Esophagus muscularis mucosa (tissue), 4 donors: ENCODE results near the gene INTS11. TPM values are rescaled to one million over a fixed set of nuclear protein-coding genes. Genes with fewer than 3 reads are reported as not detected.

Experiments used
- DNase-seq: peaks from one replicate; pipeline ENCODE4 v3.0.0-alpha.2; 2017; ENCODE audit errors: extremely low spot score
- H3K27ac ChIP-seq, 4 donors: fragments of 200-600 bp; sonication (generic); replicated peaks in 1 of 4; 1 replicate in 3 of 4; 2 replicates in 1 of 4; pipeline ENCODE4 v1.5.1; 2016 to 2019; ENCODE audit warnings: mild to moderate bottlenecking in 1 of 4
- H3K27me3 ChIP-seq, 4 donors: fragments of 200-600 bp; sonication (generic); one replicate each; pipeline versions ENCODE4 v1.5.1 to v1.6.0; 2016 to 2019
- H3K36me3 ChIP-seq, 4 donors: fragments of 200-600 bp; sonication (generic); one replicate each; pipeline ENCODE4 v1.5.1; 2016 to 2019
- H3K4me1 ChIP-seq, 4 donors: fragments of 200-600 bp; sonication (generic); one replicate each; pipeline ENCODE4 v1.5.1; 2016 to 2019
- H3K4me3 ChIP-seq, 4 donors: fragments of 200-600 bp; sonication (generic); 1 replicate in 2 of 4; 2 replicates in 2 of 4; pipeline ENCODE4 v1.5.1; 2016 to 2019; ENCODE audit warnings: mild to moderate bottlenecking in 4 of 4, moderate library complexity in 1 of 4
- H3K9me3 ChIP-seq, 4 donors: fragments of 200-600 bp; sonication (generic); 1 replicate in 3 of 4; 2 replicates in 1 of 4; pipeline ENCODE4 v1.5.1; 2016 to 2019
- EP300 ChIP-seq: sonication (generic); formaldehyde crosslinking; IDR thresholded peaks from one replicate; pipeline ENCODE4 v1.6.1; 2017; ENCODE audit warnings: antibody characterized with exemption
- POLR2A ChIP-seq: fragments of 450-650 bp; IDR thresholded peaks from one replicate; pipeline ENCODE4 v1.6.1; 2017; ENCODE audit warnings: antibody characterized with exemption, moderate library complexity, mild to moderate bottlenecking, low read depth
- POLR2AphosphoS5 ChIP-seq, 2 donors: sonication (generic); formaldehyde crosslinking; IDR thresholded peaks; one replicate each; pipeline ENCODE4 v1.6.1; 2017; ENCODE audit warnings: antibody characterized with exemption in 2 of 2
- WGBS: methylation state at CpG from one replicate; pipeline ENCODE4 v1.1.5; 2018; 5-methylcytosine and 5-hydroxymethylcytosine counted together
- intact Hi-C: fragments of 100-400 bp; cut with DNase I; formaldehyde crosslinking; loops from one replicate; pipeline ENCODE4 v1.15.1; 2023
- total RNA-seq, 4 donors: library from RNA; depleted of rRNA; stranded (reverse); fragments of >200 nt; gene quantifications; one replicate each; pipeline versions ENCODE4 v1.1.0 to v1.2.1, GENCODE V29; 2016
- TF ChIP-seq, protein P1 (sequence below), 3 experiments: fragments of 200-600 bp in 2 of 3; fragments of 450-650 bp in 1 of 3; sonication (generic) in 2 of 3; IDR thresholded peaks; one replicate each; pipeline ENCODE4 v1.5.1; 2017 to 2019; ENCODE audit warnings: antibody characterized with exemption in 3 of 3, mild to moderate bottlenecking in 2 of 3, moderate library complexity in 1 of 3

INTS11 gene
- 100 to 1,000 TPM in 1 of 4 donors, 10 to 100 TPM in 3; 75.9 to 121 (median 87.8) TPM for total RNA-seq

DNA sequence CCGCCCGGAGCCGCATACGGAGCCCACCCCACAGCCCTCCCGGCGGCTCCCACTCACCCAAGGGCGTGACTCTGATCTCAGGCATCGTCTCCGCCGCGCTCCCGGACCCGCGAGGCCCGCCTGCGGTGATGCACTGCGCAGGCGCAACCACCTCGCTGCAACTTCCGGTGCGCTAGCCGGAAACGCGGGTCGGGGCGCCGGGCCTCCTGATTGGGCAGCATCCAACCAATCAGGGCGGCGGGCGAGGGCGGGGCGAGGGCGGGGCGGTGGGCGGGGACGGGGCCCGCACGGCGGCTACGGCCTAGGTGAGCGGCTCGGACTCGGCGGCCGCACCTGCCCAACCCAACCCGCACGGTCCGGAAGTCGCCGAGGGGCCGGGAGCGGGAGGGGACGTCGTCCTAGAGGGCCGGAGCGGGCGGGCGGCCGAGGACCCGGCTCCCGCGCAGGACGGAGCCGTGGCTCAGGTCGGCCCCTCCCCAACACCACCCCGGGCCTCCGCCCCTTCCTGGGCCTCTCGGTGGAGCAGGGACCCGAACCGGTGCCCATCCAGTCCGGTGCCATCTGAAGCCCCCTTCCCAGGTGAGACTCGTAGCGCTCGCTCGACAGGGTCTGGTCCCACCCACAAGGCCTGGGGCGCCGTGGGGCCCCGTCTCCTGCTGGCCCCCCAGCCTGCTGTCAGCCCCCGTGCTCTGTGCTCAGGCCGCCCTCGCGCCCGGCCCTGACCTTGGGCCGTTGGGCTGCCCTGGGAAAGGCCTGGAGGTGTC lies at the start of gene INTS11, which contains the start of gene CPTP:
TSS of gene INTS11 (minus strand) at position 137 of the 764 bp plus-strand sequence. CDS start at position 85, 52 bp downstream.
TSS of gene CPTP (plus strand) at position 279 of the 764 bp plus-strand sequence. CDS start 2,109 bp downstream, outside the sequence.
- peaks cover 51 to 70% (median 66%) of the 10 kb centered on the region in 4 donors for H3K4me1 ChIP-seq
- peaks cover 17 to 59% (median 43%) of the 10 kb centered on the region in 4 donors for H3K36me3 ChIP-seq
- H3K27ac ChIP-seq = peak within 1 kb of the TSS; percentile 79 to 92 (median 85)
- DNase-seq = peak; percentile 97
- H3K27me3 ChIP-seq = no peaks in the 10 kb centered on the region
- intact Hi-C loops = no loop called here
- peak within 1 kb of the TSS; percentile 67 to 99 (median 80) for H3K4me3 ChIP-seq
- TF ChIP-seq, protein P1, sequence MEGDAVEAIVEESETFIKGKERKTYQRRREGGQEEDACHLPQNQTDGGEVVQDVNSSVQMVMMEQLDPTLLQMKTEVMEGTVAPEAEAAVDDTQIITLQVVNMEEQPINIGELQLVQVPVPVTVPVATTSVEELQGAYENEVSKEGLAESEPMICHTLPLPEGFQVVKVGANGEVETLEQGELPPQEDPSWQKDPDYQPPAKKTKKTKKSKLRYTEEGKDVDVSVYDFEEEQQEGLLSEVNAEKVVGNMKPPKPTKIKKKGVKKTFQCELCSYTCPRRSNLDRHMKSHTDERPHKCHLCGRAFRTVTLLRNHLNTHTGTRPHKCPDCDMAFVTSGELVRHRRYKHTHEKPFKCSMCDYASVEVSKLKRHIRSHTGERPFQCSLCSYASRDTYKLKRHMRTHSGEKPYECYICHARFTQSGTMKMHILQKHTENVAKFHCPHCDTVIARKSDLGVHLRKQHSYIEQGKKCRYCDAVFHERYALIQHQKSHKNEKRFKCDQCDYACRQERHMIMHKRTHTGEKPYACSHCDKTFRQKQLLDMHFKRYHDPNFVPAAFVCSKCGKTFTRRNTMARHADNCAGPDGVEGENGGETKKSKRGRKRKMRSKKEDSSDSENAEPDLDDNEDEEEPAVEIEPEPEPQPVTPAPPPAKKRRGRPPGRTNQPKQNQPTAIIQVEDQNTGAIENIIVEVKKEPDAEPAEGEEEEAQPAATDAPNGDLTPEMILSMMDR (IDR thresholded peaks at IDR 0.05) = no peak
- TF ChIP-seq POLR2A (peak; percentile 48), POLR2AphosphoS5 (IDR thresholded peaks at IDR 0.05) (peak; percentile 94 to 96), EP300 (no peak)
- H3K9me3 ChIP-seq = no peaks in the 10 kb centered on the region
- 0% methylated on average over 2 of the region's 84 CpGs for WGBS

DNA sequence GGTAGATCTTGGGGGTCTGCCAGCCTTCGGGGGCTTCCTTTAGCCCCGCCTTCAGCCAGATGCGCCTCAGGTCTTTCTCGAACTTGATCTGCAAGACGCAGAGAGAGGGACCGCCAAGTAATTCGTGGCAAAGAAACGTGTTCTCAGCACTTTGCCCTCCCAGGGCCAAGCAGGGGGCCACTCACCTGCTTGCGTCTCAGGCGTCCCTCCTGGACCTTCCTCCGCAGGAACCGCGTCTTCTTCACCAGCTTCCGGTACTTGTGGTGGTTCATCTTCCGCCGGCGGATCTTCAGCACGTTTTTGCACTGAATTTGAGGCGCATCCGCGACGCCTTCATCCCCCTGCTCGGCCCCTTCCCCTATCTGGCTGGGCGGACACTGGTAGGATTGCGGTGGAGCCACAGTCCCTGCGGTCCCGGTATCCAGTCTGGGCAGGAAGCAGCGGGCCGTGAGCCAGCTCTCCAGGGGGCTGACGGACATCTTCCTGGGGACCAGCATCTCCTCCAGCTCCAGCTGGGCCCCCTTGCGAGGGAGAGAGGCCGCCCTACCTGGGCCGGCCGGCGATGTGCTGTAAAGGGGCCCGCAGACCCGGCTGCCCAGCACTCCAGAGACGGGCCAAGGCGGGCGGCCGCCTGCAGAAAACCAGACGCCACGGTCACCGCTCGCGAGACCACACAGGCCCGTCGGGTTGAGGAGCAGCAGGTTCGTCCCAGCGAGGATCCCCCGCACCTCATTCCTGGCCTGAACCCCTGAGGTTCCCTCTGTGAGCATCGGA lies 49.5 kb upstream of the INTS11 start:
- peaks cover 0 to 19% (median 15%) of the 10 kb centered on the region in 4 donors for H3K36me3 ChIP-seq
- TF ChIP-seq POLR2AphosphoS5 (IDR thresholded peaks at IDR 0.05) (no peak), EP300 (no peak), POLR2A (no peak)
- TF ChIP-seq, protein P1 (IDR thresholded peaks at IDR 0.05) = no peak
- WGBS = 71% methylated on average over 31 of the region's 52 CpGs
- DNase-seq = no peak
- intact Hi-C loops = loop anchor here (2.0 to 10.0 kb wide), 3 partner anchors 25 to 259 kb away; partner anchors contain the start of genes C1orf159, CCNL2 and DVL1
- H3K4me1 ChIP-seq = peaks cover 32 to 45% (median 43%) of the 10 kb centered on the region in 4 donors
- peak overlapping the region; percentile 88 to 97 (median 95) for H3K27ac ChIP-seq
- H3K9me3 ChIP-seq = no peaks in the 10 kb centered on the region
- H3K4me3 ChIP-seq = peak overlapping the region; percentile 71 to 99 (median 86)
- no peaks in the 10 kb centered on the region for H3K27me3 ChIP-seq

DNA sequence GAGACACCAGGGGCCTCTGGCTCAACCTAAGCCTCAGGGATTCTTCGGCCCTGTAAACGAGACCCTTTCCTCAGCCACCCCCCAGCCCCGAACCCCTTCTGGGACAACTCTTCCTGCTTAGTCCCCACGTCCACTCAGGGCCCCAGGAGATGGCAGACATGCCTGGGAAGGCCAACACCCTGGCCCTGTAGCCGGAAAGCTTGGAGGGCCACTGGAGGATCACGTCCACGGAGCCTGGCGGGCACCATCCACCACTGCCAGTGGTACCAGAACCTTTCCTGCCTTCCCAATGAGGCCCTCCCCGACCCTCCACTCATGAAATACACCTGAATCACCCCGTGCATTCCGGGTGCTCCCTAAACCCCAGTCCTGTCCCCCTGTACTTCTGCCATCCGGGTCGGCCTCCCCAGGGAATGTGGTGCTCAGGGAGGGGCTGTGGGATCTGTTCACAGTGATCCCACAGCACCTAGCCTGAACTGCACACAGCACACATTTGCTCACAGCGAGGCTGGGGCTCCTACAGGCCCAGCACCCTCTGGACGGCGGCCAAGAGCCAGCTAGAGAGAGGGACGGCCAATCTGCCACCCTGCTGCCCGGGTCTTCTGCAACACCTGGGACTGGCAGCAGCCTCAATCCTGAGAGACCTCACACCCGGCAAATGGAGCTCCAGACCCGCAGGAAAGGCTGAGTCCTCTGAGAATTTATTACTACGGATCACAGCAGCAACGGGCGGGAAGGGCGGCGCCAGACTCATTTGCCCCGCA lies 48.8 kb upstream of the INTS11 start:
- Histone ChIP-seq H3K36me3 (peaks cover 0 to 19% (median 15%) of the 10 kb centered on the region in 4 donors), H3K9me3 (no peaks in the 10 kb centered on the region), H3K4me3 (no peak overlapping the region), H3K4me1 (peaks cover 32 to 45% (median 43%) of the 10 kb centered on the region in 4 donors), H3K27ac (peak overlapping the region in 1 of 4 donors; percentile 13), H3K27me3 (no peaks in the 10 kb centered on the region)
- intact Hi-C loops = loop anchor here (2.0 to 10.0 kb wide), 2 partner anchors 24 to 258 kb away; partner anchors contain the start of genes C1orf159 and DVL1
- WGBS = 91% methylated on average over 20 of the region's 26 CpGs
- TF ChIP-seq, protein P1 (IDR thresholded peaks at IDR 0.05) = no peak
- TF ChIP-seq POLR2AphosphoS5 (IDR thresholded peaks at IDR 0.05) (no peak), POLR2A (no peak), EP300 (no peak)
- no peak for DNase-seq
